CD14-positive monocyte (primary cell): ENCODE results near the gene PSTPIP1. TPM values are rescaled to one million over a fixed set of nuclear protein-coding genes. Genes with fewer than 3 reads are reported as not detected.

Experiments used
- DNase-seq, 3 donors: peaks; one replicate each; pipeline ENCODE4 v3.0.0-alpha.2; 2011 to 2022
- H2AFZ ChIP-seq: 2 replicates; pipeline ENCODE4 v1.6.0; 2012; ENCODE audit warnings: mild to moderate bottlenecking, low read depth, low read length, inconsistent platforms; ENCODE audit not compliant: insufficient read depth, poor library complexity, severe bottlenecking
- H3K27ac ChIP-seq, 2 donors: 1 replicate in 1 of 2; 2 replicates in 1 of 2; pipeline ENCODE4 v1.5.1; 2012 to 2013; ENCODE audit warnings: low read length in 2 of 2, control low read depth in 1 of 2, inconsistent platforms in 1 of 2, low read depth in 1 of 2, mild to moderate bottlenecking in 1 of 2
- H3K27me3 ChIP-seq, 2 donors: one replicate each; pipeline versions ENCODE4 v1.6.0 to v1.6.1; 2011 to 2013; ENCODE audit warnings: low read length in 2 of 2; ENCODE audit not compliant: control insufficient read depth in 2 of 2, insufficient read depth in 2 of 2
- H3K36me3 ChIP-seq, 2 donors: replicated peaks in 1 of 2; 1 replicate in 1 of 2; 2 replicates in 1 of 2; pipeline versions ENCODE4 v1.5.1 to v1.6.1; 2012 to 2013; ENCODE audit warnings: low read length in 2 of 2, control low read depth in 1 of 2, inconsistent platforms in 1 of 2, mild to moderate bottlenecking in 1 of 2; ENCODE audit not compliant: insufficient read depth in 2 of 2, control insufficient read depth in 1 of 2
- H3K4me1 ChIP-seq, 2 donors: 1 replicate in 1 of 2; 2 replicates in 1 of 2; pipeline versions ENCODE4 v1.5.1 to v1.6.1; 2012 to 2013; ENCODE audit warnings: low read length in 2 of 2, control low read depth in 1 of 2, inconsistent platforms in 1 of 2, mild to moderate bottlenecking in 1 of 2, moderate library complexity in 1 of 2; ENCODE audit not compliant: insufficient read depth in 2 of 2, control insufficient read depth in 1 of 2
- H3K4me2 ChIP-seq: replicated peaks from 2 replicates; pipeline ENCODE3; 2012; ENCODE audit warnings: low read length, moderate library complexity, mild to moderate bottlenecking; ENCODE audit not compliant: poor library complexity, severe bottlenecking; ENCODE audit errors: extremely low read depth
- H3K4me3 ChIP-seq, 3 experiments: fragments of 200-600 bp in 1 of 3; sonication (generic) in 1 of 3; replicated peaks in 1 of 3; 1 replicate in 2 of 3; 2 replicates in 1 of 3; pipeline ENCODE4 v1.5.1; 2011 to 2013; ENCODE audit warnings: low read length in 3 of 3, mild to moderate bottlenecking in 3 of 3, control low read depth in 2 of 3, low read depth in 2 of 3, inconsistent platforms in 1 of 3, moderate library complexity in 1 of 3
- H3K79me2 ChIP-seq: 2 replicates; pipeline ENCODE4 v1.6.0; 2012; ENCODE audit warnings: mild to moderate bottlenecking, control low read depth, inconsistent platforms, low read length, moderate library complexity; ENCODE audit not compliant: insufficient read depth
- H3K9ac ChIP-seq: 2 replicates; pipeline ENCODE4 v1.6.0; 2017; ENCODE audit warnings: low read length, mild to moderate bottlenecking; ENCODE audit not compliant: insufficient read depth, poor library complexity, severe bottlenecking
- H3K9me3 ChIP-seq, 2 donors: replicated peaks in 1 of 2; 1 replicate in 1 of 2; 2 replicates in 1 of 2; pipeline versions ENCODE4 v1.5.1 to v1.6.1; 2012 to 2013; ENCODE audit warnings: low read length in 2 of 2, control low read depth in 1 of 2; ENCODE audit not compliant: control insufficient read depth in 1 of 2, insufficient read depth in 1 of 2
- H4K20me1 ChIP-seq: 2 replicates; pipeline ENCODE4 v1.6.0; 2012; ENCODE audit warnings: mild to moderate bottlenecking, low read length, control low read depth, moderate library complexity; ENCODE audit not compliant: insufficient read depth
- H3K27ac Mint-ChIP-seq, 7 donors: one replicate each; pipeline ENCODE4 v1.8.0; 2020; ENCODE audit warnings: mild to moderate bottlenecking in 7 of 7, mixed read lengths in 7 of 7, moderate library complexity in 6 of 7, inconsistent platforms in 2 of 7
- H3K27me3 Mint-ChIP-seq, 3 donors: one replicate each; pipeline ENCODE4 v1.8.0; 2021 to 2022; ENCODE audit warnings: low read depth in 3 of 3, mild to moderate bottlenecking in 3 of 3, mixed read lengths in 3 of 3, moderate library complexity in 3 of 3, inconsistent platforms in 1 of 3
- H3K36me3 Mint-ChIP-seq, 2 donors: one replicate each; pipeline ENCODE4 v1.8.0; 2020; ENCODE audit warnings: mixed read lengths in 2 of 2, inconsistent platforms in 1 of 2, mild to moderate bottlenecking in 1 of 2
- H3K4me1 Mint-ChIP-seq: one replicate; pipeline ENCODE4 v1.8.0; 2020; ENCODE audit warnings: mild to moderate bottlenecking, mixed read lengths
- H3K4me3 Mint-ChIP-seq, 2 donors: one replicate each; pipeline ENCODE4 v1.8.0; 2020; ENCODE audit warnings: mild to moderate bottlenecking in 2 of 2, mixed read lengths in 2 of 2, moderate library complexity in 1 of 2
- H3K9me3 Mint-ChIP-seq, 7 donors: one replicate each; pipeline ENCODE4 v1.8.0; 2020 to 2022; ENCODE audit warnings: mixed read lengths in 7 of 7, mild to moderate bottlenecking in 6 of 7, moderate library complexity in 6 of 7, inconsistent platforms in 2 of 7
- CTCF ChIP-seq: fragments of 200-600 bp; IDR thresholded peaks from one replicate; pipeline ENCODE4 v1.8.0; 2022; ENCODE audit warnings: antibody characterized with exemption, mild to moderate bottlenecking
- WGBS: methylation state at CpG from one replicate; pipeline ENCODE4 v1.1.5; 2013; ENCODE audit warnings: missing lambda C conversion rate; ENCODE audit not compliant: insufficient coverage; 5-methylcytosine and 5-hydroxymethylcytosine counted together
- intact Hi-C, 2 donors: fragments of 100-400 bp; cut with micrococcal nuclease; formaldehyde crosslinking; loops; one replicate each; pipeline versions ENCODE4 v1.15.0 to v1.15.1; 2023
- polyA plus RNA-seq, 3 donors: library from polyadenylated mRNA; depleted of rRNA in 1 of 3; unstranded in 2 of 3; stranded (reverse) in 1 of 3; fragments of 300-500 nt in 2 of 3; fragments of >200 nt in 1 of 3; fragmentation: Illumina TruSeq in 2 of 3; gene quantifications; 1 replicate in 2 of 3; 2 replicates in 1 of 3; pipeline ENCODE4 v1.2.3, GENCODE V29; 2012 to 2021

PSTPIP1 gene
- polyA plus RNA-seq, 3 donors = 85.9 to 183 (median 86.8) TPM

- Histone ChIP-seq H4K20me1 (peaks cover 100% of the 10 kb centered on the region), H3K4me3 (no peak overlapping the region), H3K4me1 (no peaks in the 10 kb centered on the region), H3K36me3 (peaks cover 99 to 100% of the 10 kb centered on the region in 2 donors), H3K9me3 (peaks cover 4 to 18% of the 10 kb centered on the region in 2 donors), H3K79me2 (peaks cover 30% of the 10 kb centered on the region), H3K27me3 (no peaks in the 10 kb centered on the region), H3K27ac (peak overlapping the region; percentile 3 to 62), H3K4me2 (no peak overlapping the region), H3K9ac (no peak overlapping the region), H2AFZ (no peak overlapping the region)
- peaks cover 71 to 95% of the 10 kb centered on the region in 2 donors for H3K36me3 Mint-ChIP-seq
- H3K4me3 Mint-ChIP-seq = no peak overlapping the region
- intact Hi-C loops = no loop called here
- peak overlapping the region in 2 of 7 donors; percentile 70 to 72 for H3K27ac Mint-ChIP-seq
- no peak for DNase-seq
- peaks cover 0 to 23% (median 7%) of the 10 kb centered on the region in 7 donors for H3K9me3 Mint-ChIP-seq
- peaks cover 0 to 1% (median 1%) of the 10 kb centered on the region in 3 donors for H3K27me3 Mint-ChIP-seq
- WGBS = 95% methylated on average over 22 of the region's 22 CpGs
- H3K4me1 Mint-ChIP-seq = no peaks in the 10 kb centered on the region
- TF ChIP-seq CTCF = no peak
Measured at GRCh38 chr15:77032052-77032646, 37.2 kb downstream of the PSTPIP1 start.

- TF ChIP-seq CTCF = no peak
- peaks cover 99 to 100% of the 10 kb centered on the region in 2 donors for H3K36me3 ChIP-seq
- Mint-ChIP-seq H3K27ac (peak overlapping the region in 4 of 7 donors; percentile 45 to 77 (median 67)), H3K9me3 (peaks cover 0 to 30% (median 8%) of the 10 kb centered on the region in 7 donors), H3K4me3 (no peak overlapping the region), H3K36me3 (peaks cover 71 to 95% of the 10 kb centered on the region in 2 donors), H3K27me3 (peaks cover 0 to 3% (median 1%) of the 10 kb centered on the region in 3 donors), H3K4me1 (no peaks in the 10 kb centered on the region)
- H4K20me1 ChIP-seq = peaks cover 100% of the 10 kb centered on the region
- peaks cover 9 to 24% of the 10 kb centered on the region in 2 donors for H3K9me3 ChIP-seq
- H3K4me1 ChIP-seq = no peaks in the 10 kb centered on the region
- H3K9ac ChIP-seq = no peak overlapping the region
- peaks cover 24% of the 10 kb centered on the region for H3K79me2 ChIP-seq
- H2AFZ ChIP-seq = no peak overlapping the region
- intact Hi-C loops = no loop called here
- H3K4me3 ChIP-seq = no peak overlapping the region
- WGBS = 96% methylated on average over 14 of the region's 18 CpGs
- no peaks in the 10 kb centered on the region for H3K27me3 ChIP-seq
- DNase-seq = no peak
- peak overlapping the region in 1 of 2 donors; percentile 60 for H3K27ac ChIP-seq
- H3K4me2 ChIP-seq = no peak overlapping the region
Measured at GRCh38 chr15:77032647-77033416, 37.9 kb downstream of the PSTPIP1 start.
